Stimulated activated CD4-positive, alpha-beta T cell treated with anti-CD3 and anti-CD28 coated beads, Interleukin-4, amount 100 ng/mL, for 1 hour (primary cell): ENCODE data around the gene JAKMIP2.

Experiments used
- DNase-seq: peaks from one replicate; pipeline ENCODE4 v3.0.0-alpha.2; 2020

The JAKMIP2 gene

GRCh38 chr5:147786142-147786541 is 3.6 kb upstream of the JAKMIP2 start:
- DNase-seq = no peak

DNA sequence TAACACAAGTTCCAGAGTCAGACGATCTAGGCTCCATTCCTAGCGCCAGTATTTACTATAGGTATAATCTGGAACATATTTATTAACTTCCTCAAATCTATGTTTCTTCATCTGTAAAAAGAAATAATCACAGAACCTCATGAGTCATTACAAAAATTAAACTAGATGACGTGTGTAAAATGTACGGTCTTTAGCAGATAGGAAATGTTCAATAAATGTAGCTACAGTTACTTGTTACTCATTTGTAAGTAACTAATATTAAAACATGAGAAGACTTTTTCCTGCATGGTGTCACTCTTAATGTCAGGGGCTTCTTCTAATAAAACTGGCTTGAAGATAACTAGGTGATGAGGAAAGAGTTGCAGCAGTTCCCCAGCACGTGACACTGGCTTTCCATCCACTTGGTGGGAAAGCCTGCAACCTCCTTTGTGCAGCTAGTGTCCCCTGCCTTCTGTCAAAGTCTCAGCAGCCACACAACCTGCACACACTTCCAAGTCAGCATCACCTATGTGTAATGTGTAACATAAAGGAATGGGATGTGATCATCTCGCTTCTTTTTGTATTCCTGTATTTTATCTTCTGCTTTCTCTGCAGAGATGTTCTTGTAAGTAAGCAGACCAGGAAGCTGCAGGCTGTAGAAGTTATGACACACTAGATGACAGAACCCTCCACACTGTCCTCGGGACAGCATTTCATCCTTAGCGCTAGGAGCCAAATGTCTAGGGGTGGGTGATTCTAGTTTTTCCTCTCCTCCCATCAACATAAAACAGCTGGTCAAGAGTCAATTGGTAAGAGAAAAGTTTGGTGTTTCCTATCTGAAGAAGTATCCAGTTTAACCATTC is 1.8 kb upstream of the JAKMIP2 start:
- DNase-seq = no peak

GRCh38 chr5:147780924-147781573 is 1.5 kb downstream of the JAKMIP2 start:
- DNase-seq = no peak

DNA sequence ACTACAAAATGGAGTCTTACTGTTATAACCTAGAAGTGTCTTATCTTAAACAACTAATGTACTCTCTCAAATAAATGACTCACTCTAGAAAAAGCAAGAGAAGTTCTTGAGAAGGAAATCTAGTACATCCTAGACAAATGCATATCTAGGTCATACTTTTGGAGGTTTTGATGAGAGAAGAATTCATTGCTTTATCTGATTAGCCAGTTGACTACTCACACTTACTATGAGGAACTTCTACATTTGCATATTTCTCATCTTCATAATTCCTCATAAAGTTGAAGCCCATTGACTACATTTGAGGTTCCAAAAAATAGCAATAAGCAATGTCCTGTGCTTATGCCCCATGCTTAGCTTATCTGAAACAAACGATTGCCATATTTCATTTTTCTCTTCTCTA is 2.8 kb downstream of the JAKMIP2 start:
- DNase-seq = no peak

- no peak for DNase-seq
Observed at GRCh38 chr5:147776989-147777388, 5.5 kb downstream of the JAKMIP2 start.

DNA sequence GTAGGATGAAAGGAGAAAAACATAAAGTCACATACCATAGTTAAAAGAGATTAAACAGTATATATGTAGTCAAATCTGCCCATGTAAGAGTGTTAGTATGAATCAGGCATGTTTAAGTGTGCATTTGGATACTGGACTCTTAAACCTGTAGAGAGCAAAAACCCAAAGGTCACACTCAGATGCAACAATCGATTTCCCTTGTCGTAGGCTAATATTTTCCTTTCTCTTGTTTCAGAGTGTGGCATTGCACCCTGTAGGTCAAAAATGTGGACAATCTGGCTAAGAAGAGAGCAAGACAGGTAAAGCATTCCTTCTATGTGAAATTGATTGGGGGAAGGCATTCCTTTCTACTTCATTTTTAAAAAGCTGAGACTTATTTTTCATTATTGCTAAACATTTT is 8.9 kb downstream of the JAKMIP2 start:
- no peak for DNase-seq

GRCh38 chr5:147773139-147773538 is 9.4 kb downstream of the JAKMIP2 start:
- DNase-seq = no peak

DNA sequence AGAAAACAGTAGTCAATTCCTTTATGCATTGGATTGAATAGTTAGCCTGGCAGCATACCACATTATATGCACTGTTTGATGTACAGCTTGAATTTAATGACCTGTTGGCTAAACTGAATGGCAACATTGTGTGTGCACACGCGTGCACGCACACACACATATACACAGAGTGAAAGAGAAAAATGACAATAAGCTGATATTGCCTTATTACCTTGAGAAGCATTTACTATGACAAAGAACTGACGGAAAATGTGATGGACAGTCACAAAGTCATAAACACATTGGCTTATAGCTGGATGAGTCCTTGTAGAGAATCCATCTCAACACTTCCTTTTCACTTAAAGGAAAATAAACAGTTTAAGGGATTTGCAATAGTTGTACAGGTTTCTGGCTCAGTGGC is 15.5 kb downstream of the JAKMIP2 start:
- no peak for DNase-seq

DNA sequence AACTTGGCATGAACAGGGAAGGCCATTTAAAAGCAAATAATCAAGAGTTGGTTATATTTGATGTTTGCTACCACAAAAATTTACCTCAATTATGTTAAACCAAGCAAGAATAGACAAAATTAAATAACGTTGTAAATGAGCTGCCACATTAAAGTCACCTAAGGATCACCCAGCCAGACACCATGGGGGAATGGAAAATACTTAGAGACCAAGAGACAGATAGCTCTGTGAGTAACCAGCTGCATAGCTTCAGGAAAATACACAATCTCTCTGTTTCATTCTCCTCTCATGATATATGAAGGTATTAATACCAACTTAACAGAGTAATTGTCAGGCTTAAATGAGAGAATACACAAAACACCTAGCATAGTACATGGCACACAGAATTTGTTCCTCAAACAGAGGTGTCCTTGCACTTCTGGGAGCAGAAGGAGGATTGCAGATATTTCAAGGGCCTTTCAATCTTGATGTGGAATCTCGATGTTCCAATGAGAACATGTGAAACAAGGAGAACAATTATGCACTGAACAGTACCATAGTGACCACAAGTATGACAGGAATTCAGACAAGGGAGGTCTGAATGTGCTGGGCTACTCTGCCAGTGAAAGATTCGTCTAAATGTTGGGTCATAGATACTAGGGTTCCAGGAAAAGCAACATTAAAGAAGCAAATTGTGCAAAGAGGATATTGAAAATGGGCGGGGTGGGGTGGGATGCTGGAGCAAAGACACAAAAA is 18.6 kb downstream of the JAKMIP2 start:
- DNase-seq = no peak

DNA sequence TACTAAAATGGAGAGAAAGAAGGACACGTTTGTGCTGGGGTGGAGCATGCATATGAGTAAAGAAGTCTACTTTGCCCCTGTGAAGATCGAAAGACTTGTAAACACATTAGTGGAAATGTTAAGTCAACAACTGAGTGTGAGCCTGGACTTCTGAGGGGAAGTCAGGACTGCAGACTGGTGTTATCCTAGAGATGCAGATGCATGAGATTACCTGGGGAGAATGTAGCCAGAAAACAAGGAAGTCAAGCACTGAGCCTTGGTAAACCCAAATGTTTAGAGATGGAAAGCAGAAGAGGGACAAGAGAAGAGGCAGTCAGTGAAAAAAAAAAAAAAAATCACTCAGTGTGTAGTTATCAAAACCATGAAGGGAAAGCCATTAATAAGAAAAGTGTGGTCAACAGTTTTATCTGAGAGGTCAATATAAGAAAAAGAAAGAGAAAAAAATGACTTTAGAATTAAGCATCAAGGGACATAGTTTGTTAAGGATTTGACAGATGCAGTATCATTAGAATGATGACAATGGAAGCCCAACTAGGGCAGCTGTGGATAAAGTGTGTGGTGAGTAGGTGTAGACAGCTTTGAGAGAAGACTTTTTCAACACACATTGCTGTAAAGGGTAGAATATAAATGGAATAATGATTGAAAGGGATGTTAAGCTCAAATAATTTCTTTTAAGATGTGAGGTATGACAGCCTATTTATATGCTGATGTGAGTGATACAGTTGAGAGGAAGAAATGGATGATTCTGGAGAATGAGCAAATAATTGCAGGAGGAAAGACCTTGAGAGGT is 22.2 kb downstream of the JAKMIP2 start:
- no peak for DNase-seq

- DNase-seq = no peak
Observed at GRCh38 chr5:147759441-147759840, 23.1 kb downstream of the JAKMIP2 start.

DNA sequence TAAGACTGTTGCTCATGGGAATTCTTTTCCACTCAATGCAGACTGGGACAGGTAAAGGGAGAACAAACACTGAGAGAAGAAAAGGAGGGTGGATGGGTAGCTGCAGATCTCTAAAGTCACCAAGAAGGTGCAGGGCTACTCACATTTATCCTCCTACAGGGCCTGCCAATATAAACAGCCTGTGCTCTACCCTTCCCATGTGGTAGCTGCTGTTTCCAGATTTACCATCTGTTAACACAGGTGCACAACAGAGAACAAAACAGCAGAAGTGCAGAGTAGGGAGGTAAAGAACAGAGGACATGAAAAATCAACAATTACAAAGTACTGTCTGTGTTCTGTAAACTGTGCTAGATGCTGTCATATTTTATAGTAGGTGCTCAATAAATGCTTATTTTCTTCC is 26.0 kb downstream of the JAKMIP2 start:
- DNase-seq = no peak

GRCh38 chr5:147754372-147755122 is 28.0 kb downstream of the JAKMIP2 start:
- DNase-seq = no peak

DNA sequence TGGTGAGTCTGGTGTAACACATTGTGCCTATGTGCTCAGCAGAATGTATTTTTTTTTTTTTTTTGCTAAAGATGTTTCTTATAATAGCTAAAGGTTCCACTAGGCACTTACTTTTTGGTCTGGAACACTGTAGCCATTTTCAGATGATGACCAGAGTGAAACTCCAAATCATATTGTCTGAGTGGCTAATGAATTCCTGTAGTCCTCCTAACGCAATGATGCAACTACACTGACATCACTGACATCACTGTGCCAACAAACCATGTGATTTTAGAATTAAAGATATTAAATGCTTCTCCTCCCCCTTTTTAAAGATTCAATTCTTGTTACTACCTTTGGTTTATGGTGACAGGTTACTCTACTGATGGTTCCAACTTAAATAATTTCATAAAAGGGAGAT is 28.8 kb downstream of the JAKMIP2 start:
- DNase-seq = no peak

DNA sequence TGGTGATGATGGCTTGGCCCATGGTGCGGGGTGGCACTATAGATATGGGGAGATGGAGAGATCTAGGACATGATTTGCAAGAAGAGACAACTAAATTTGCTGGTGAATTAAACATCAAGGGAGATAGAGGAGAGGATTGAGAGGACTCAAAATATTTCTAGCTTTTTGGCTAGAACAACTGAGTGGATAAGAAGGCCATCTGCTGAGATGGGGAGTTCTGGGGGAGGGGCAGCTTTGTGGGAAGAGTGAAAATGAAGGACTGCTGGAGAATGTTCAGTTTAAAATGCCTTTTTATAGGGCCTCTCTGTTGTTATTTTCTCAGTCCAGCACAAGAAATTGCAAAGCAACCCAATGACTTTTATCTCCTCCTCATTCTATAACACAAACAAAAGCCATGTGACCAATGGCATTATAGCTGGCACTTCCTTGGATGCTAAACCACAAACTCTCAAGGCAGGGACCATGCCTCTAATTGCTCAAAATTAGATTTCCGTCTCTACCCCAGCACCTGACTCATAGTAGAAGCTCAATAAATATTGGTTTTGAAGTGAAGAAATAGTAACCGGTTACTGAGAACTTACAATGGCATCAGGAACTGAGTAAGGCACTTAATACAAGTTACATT is 29.8 kb downstream of the JAKMIP2 start:
- DNase-seq = no peak

- no peak for DNase-seq
Observed at GRCh38 chr5:147752033-147752432, 30.5 kb downstream of the JAKMIP2 start.

DNA sequence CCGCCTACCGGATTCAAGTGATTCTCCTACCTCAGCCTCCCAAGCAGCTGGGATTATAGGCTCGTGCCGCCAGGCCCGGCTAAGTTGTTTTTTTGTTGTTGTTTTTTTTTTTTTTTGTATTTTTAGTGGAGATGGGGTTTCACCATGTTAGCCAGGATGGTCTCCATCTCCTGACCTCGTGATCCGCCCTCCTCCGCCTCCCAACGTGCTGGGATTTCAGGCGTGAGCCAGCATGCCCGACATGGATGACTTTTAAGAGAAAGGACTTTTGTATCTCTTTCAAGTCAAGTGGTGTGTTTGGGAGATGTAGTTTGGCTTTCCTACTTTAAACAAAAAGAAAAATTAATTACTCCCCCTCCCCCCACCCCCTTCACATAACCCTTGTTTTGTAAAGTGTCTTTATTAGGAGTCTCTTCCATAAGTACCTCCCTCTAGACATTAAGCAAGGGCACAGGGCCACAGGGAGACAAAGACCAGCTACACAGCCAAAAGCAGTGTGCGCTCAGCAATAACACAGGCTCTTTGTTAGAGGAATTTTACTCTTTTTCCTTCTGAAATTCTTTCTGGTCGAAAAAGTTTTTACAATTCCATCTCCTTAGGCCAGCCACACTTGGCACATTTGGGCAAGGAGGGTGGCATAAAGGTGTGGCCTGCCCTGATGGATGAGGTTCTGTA is 31.2 kb downstream of the JAKMIP2 start:
- DNase-seq = no peak

DNA sequence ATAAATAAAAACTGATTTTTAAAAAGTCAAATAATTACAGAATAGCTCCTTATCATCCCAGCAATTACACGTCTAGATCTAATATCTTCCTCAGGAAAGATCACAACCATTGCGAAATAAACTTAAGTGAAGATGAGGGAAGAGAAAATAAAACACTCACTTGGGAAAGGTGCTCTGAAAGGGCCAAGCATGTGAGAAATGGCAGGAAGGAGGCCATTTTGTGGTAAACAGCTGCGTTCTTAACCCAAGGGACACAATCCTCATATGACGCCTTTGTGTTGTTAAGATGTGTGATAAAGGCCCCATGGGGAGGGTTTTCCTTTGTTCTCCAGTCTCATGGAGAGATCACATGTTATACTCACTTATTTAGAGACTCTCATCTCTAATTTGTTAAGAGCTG is 32.5 kb downstream of the JAKMIP2 start:
- DNase-seq = no peak

- no peak for DNase-seq
Observed at GRCh38 chr5:147748590-147748989, 33.9 kb downstream of the JAKMIP2 start.

DNA sequence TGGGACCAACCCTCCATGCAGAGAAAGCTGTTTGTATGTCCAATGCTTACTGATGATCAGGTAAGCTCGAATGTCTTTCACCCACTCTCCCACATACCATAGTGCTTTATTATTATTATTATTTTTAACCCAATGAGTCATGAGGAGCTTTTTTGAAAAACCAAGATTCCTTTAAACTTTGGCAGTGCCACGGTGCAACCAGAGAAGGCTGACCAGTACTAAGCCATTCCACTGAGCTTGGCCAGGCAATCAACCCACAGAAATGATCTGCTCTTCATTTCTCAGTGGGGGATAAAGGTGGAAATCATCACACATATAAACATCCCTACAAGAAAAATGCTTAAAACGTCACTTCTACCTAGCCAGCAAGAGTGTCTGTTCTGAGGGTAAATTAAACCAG is 35.5 kb downstream of the JAKMIP2 start:
- no peak for DNase-seq

GRCh38 chr5:147743678-147744374 is 38.7 kb downstream of the JAKMIP2 start:
- no peak for DNase-seq
